ENCODE results near the gene PSD2. TPM values are rescaled to one million over a fixed set of nuclear protein-coding genes. Genes with fewer than 3 reads are reported as not detected.

The PSD2 gene
- total and polyA plus RNA-seq, 8 donors = 0.06 to 0.66 (median 0.16) TPM

- intact Hi-C loops (cut with DNase I) = no loop called here
Observed at GRCh38 chr5:139884144-139884543, 88.5 kb downstream of the PSD2 start.

GRCh38 chr5:139884734-139885133 is 89.1 kb downstream of the PSD2 start:
- DNase-seq (no peak), FAIRE-seq (no peak), ATAC-seq (no peak)
- Histone ChIP-seq H3K4me1 (no peaks in the 10 kb centered on the region), H3K9me3 (no peaks in the 10 kb centered on the region), H3K27ac (no peak overlapping the region), H3K4me3 (no peak overlapping the region), H3K36me3 (no peaks in the 10 kb centered on the region), H3K27me3 (no peaks in the 10 kb centered on the region)
- TF ChIP-seq CTCF (IDR thresholded peaks at IDR 0.05) = no peak
- intact Hi-C loops (cut with DNase I) = no loop called here
- WGBS, 2 donors = 81 to 88% methylated on average over 3 of the region's 3 CpGs

More at GRCh38 chr5:139884144-139884543, 88.5 kb downstream of the PSD2 start:
- DNase-seq = no peak
- Histone ChIP-seq H3K27ac (no peak overlapping the region), H3K36me3 (no peaks in the 10 kb centered on the region), H3K27me3 (no peaks in the 10 kb centered on the region), H3K4me1 (no peaks in the 10 kb centered on the region), H3K4me3 (no peak overlapping the region), H3K9me3 (no peaks in the 10 kb centered on the region)
- no peak for TF ChIP-seq CTCF (IDR thresholded peaks at IDR 0.05)
- 84 to 93% methylated on average over 3 of the region's 3 CpGs for WGBS, 2 donors
- no peak for ATAC-seq
- no peak for FAIRE-seq

GRCh38 chr5:139885172-139885856 is 89.7 kb downstream of the PSD2 start:
- 91 to 92% methylated on average over 15 of the region's 15 CpGs for WGBS, 2 donors
- H3K27ac ChIP-seq = no peak overlapping the region
- no peak for TF ChIP-seq CTCF (IDR thresholded peaks at IDR 0.05)
- DNase-seq (no peak), ATAC-seq (no peak), FAIRE-seq (no peak)
- no peaks in the 10 kb centered on the region for H3K4me1 ChIP-seq
- no peaks in the 10 kb centered on the region for H3K9me3 ChIP-seq
- intact Hi-C loops (cut with DNase I) = no loop called here
- H3K27me3 ChIP-seq = no peaks in the 10 kb centered on the region
- no peaks in the 10 kb centered on the region for H3K36me3 ChIP-seq
- H3K4me3 ChIP-seq = no peak overlapping the region

- H3K4me1 ChIP-seq = no peaks in the 10 kb centered on the region
- no peak for FAIRE-seq
- WGBS, 2 donors = 92 to 95% methylated on average over 4 of the region's 4 CpGs
- H3K27ac ChIP-seq = no peak overlapping the region
- ATAC-seq = no peak
- no peaks in the 10 kb centered on the region for H3K9me3 ChIP-seq
- intact Hi-C loops (cut with DNase I) = no loop called here
- DNase-seq = no peak
- no peaks in the 10 kb centered on the region for H3K27me3 ChIP-seq
- no peak overlapping the region for H3K4me3 ChIP-seq
- no peak for TF ChIP-seq CTCF (IDR thresholded peaks at IDR 0.05)
- no peaks in the 10 kb centered on the region for H3K36me3 ChIP-seq
Observed at GRCh38 chr5:139885857-139886208, 90.2 kb downstream of the PSD2 start.

- WGBS, 2 donors = 90 to 91% methylated on average over 2 of the region's 2 CpGs
- no peak for TF ChIP-seq CTCF (IDR thresholded peaks at IDR 0.05)
- no peak for FAIRE-seq
- intact Hi-C loops (cut with DNase I) = no loop called here
- H3K9me3 ChIP-seq = no peaks in the 10 kb centered on the region
- DNase-seq = no peak
- no peaks in the 10 kb centered on the region for H3K4me1 ChIP-seq
- no peak overlapping the region for H3K27ac ChIP-seq
- no peak overlapping the region for H3K4me3 ChIP-seq
- no peaks in the 10 kb centered on the region for H3K36me3 ChIP-seq
- no peak for ATAC-seq
- no peaks in the 10 kb centered on the region for H3K27me3 ChIP-seq
Observed at GRCh38 chr5:139886213-139886612, 90.6 kb downstream of the PSD2 start.

Data from pancreas (tissue), 10 donors.